Activated CD8-positive, alpha-beta T cell treated with anti-CD3 and anti-CD28 coated beads for 36 hours (primary cell): ENCODE results near the gene TP53BP1. TPM values are rescaled to one million over a fixed set of nuclear protein-coding genes. Genes with fewer than 3 reads are reported as not detected.

Source experiments
- ATAC-seq: fragments of 200-7000 bp; cut with Tn5 transposase; one replicate; pipeline ENCODE4 v1.10.0; 2021; ENCODE audit warnings: mild to moderate bottlenecking, moderate library complexity
- CTCF ChIA-PET: fragments of 350-600 bp; sonication (Branson Sonifier 250); formaldehyde crosslinking; loops from one replicate; lab custom pipeline; 2021; ENCODE audit warnings: antibody characterized with exemption; lab: Charles Lee
- POLR2A ChIA-PET: fragments of 350-600 bp; sonication (Branson Sonifier 250); formaldehyde crosslinking; loops from one replicate; lab custom pipeline; 2021; ENCODE audit warnings: antibody characterized with exemption; lab: Charles Lee
- DNase-seq: peaks from one replicate; pipeline ENCODE4 v3.0.0-alpha.2; 2020
- H3K27ac Mint-ChIP-seq: one replicate; pipeline ENCODE4 v1.8.0; 2021; ENCODE audit warnings: mild to moderate bottlenecking, mixed read lengths
- H3K27me3 Mint-ChIP-seq: one replicate; pipeline ENCODE4 v1.8.0; 2021; ENCODE audit warnings: mixed read lengths
- H3K36me3 Mint-ChIP-seq: one replicate; pipeline ENCODE4 v1.8.0; 2021; ENCODE audit warnings: low read depth, mixed read lengths
- H3K4me1 Mint-ChIP-seq: one replicate; pipeline ENCODE4 v1.8.0; 2021; ENCODE audit warnings: low read depth, mixed read lengths
- H3K4me3 Mint-ChIP-seq: one replicate; pipeline ENCODE4 v1.8.0; 2021; ENCODE audit warnings: mild to moderate bottlenecking, moderate library complexity, mixed read lengths
- H3K9me3 Mint-ChIP-seq: one replicate; pipeline ENCODE4 v1.8.0; 2021; ENCODE audit warnings: mixed read lengths
- intact Hi-C: fragments of 100-400 bp; cut with micrococcal nuclease; formaldehyde crosslinking; loops from one replicate; pipeline ENCODE4 v1.10.0; 2022
- total RNA-seq, 2 experiments: library from RNA; stranded (reverse); gene quantifications; one replicate each; pipeline ENCODE4 v1.2.3, GENCODE V29; 2021
- TF ChIP-seq, protein P1 (sequence below): fragments of 200-600 bp; IDR thresholded peaks from one replicate; pipeline ENCODE4 v1.8.0; 2022; ENCODE audit warnings: antibody characterized with exemption, mild to moderate bottlenecking

Gene TP53BP1
- total RNA-seq, 2 experiments from 2014 or later: 20.6 to 23.0 TPM

DNA sequence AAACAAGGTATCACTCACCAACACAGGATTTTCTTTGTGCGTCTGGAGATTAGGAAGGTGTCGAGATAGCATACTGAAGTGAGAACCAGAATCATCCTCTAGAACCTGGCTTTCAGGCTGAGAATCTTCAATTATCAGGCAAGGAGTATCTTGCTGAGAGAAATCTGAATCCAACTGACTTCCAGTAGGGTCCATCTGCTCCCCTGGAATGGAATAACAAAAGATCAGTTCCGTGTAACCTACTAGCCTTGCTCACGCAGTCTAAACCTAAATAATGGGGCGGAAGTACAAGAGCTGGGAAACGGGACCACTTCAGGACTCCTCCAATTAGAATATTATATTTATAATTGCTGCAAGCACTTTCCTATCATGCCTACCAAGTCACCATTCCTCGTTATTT is 690 bp downstream of the TP53BP1 start:
- ATAC-seq (no peak), DNase-seq (no peak)
- no peaks in the 10 kb centered on the region for H3K27me3 Mint-ChIP-seq
- peaks cover 29% of the 10 kb centered on the region for H3K4me1 Mint-ChIP-seq
- peak overlapping the region; percentile 96 for H3K27ac Mint-ChIP-seq
- intact Hi-C loops: no loop called here
- no peaks in the 10 kb centered on the region for H3K9me3 Mint-ChIP-seq
- H3K36me3 Mint-ChIP-seq: peaks cover 6% of the 10 kb centered on the region
- peak overlapping the region; percentile 88 for H3K4me3 Mint-ChIP-seq
- ChIA-PET CTCF (interaction anchor here (1.0 to 2.7 kb wide), 3 partner anchors 9 to 51 kb away, joined by 3 to 15 read pairs (median 5); no protein-coding TSS in a partner anchor), POLR2A (interaction anchor here (1.5 kb wide), 1 partner anchor 51 kb away, joined by 5 read pairs; no protein-coding TSS in a partner anchor)
- TF ChIP-seq, protein P1, sequence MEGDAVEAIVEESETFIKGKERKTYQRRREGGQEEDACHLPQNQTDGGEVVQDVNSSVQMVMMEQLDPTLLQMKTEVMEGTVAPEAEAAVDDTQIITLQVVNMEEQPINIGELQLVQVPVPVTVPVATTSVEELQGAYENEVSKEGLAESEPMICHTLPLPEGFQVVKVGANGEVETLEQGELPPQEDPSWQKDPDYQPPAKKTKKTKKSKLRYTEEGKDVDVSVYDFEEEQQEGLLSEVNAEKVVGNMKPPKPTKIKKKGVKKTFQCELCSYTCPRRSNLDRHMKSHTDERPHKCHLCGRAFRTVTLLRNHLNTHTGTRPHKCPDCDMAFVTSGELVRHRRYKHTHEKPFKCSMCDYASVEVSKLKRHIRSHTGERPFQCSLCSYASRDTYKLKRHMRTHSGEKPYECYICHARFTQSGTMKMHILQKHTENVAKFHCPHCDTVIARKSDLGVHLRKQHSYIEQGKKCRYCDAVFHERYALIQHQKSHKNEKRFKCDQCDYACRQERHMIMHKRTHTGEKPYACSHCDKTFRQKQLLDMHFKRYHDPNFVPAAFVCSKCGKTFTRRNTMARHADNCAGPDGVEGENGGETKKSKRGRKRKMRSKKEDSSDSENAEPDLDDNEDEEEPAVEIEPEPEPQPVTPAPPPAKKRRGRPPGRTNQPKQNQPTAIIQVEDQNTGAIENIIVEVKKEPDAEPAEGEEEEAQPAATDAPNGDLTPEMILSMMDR: no peak

- Mint-ChIP-seq H3K36me3 (peaks cover 6% of the 10 kb centered on the region), H3K27me3 (no peaks in the 10 kb centered on the region), H3K4me3 (no peak overlapping the region), H3K4me1 (peaks cover 29% of the 10 kb centered on the region), H3K27ac (peak overlapping the region; percentile 16), H3K9me3 (no peaks in the 10 kb centered on the region)
- intact Hi-C loops: no loop called here
- TF ChIP-seq, protein P1: no peak
- ChIA-PET CTCF (interaction anchor here (0.8 to 2.9 kb wide), 3 partner anchors 22 to 288 kb away, joined by 3 to 9 read pairs (median 3); no protein-coding TSS in a partner anchor), POLR2A (interaction anchor here (1.6 kb wide), 1 partner anchor 17 kb away, joined by 4 read pairs; no protein-coding TSS in a partner anchor)
- DNase-seq (no peak), ATAC-seq (no peak)
These were observed 3.8 kb downstream of the TP53BP1 start for GRCh38 chr15:43489191-43489590.

GRCh38 chr15:43488790-43489189 is 4.2 kb downstream of the TP53BP1 start:
- H3K36me3 Mint-ChIP-seq: peaks cover 6% of the 10 kb centered on the region
- H3K27ac Mint-ChIP-seq: no peak overlapping the region
- peaks cover 27% of the 10 kb centered on the region for H3K4me1 Mint-ChIP-seq
- intact Hi-C loops: no loop called here
- TF ChIP-seq, protein P1: no peak
- no peaks in the 10 kb centered on the region for H3K27me3 Mint-ChIP-seq
- CTCF ChIA-PET: interaction anchor here (1.3 to 2.9 kb wide), 2 partner anchors 22 to 25 kb away, joined by 3 to 9 read pairs; no protein-coding TSS in a partner anchor
- POLR2A ChIA-PET: interaction anchor here (1.6 kb wide), 1 partner anchor 17 kb away, joined by 4 read pairs; no protein-coding TSS in a partner anchor
- ATAC-seq (no peak), DNase-seq (no peak)
- no peak overlapping the region for H3K4me3 Mint-ChIP-seq
- H3K9me3 Mint-ChIP-seq: no peaks in the 10 kb centered on the region

DNA sequence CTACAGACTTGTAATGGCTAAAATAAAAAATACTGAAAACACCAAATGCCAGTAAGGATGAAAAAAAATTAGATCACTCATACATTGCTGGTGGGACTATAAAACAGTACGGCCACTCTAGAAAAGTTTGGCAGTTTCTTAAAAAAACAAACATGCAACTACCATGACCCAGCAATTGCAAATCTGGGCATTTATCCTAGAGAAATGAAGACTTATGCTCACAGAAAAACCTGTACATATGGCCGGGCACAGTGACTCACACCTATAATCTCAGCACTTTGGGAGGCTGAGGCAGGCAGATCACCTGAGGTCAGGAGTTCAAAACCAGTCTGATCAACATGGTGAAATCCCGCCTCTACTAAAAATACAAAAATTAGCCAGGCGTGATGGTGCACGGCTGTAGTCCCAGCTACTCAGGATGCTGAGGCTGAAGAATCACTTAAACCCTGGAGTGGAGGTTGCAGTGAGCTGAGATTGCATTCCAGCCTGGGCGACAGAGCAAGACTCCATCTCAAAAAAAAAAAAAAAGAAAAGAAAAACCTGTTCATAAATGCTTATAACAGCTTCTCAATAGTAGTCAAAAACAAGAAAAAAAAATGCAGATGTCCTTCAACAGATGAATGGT is 5.6 kb downstream of the TP53BP1 start:
- ChIA-PET CTCF (interaction anchor here (1.5 kb wide), 1 partner anchor 27 kb away, joined by 3 read pairs; no protein-coding TSS in a partner anchor), POLR2A (no interaction called here)
- intact Hi-C loops: no loop called here
- Mint-ChIP-seq H3K27me3 (no peaks in the 10 kb centered on the region), H3K4me3 (no peak overlapping the region), H3K36me3 (peaks cover 4% of the 10 kb centered on the region), H3K9me3 (no peaks in the 10 kb centered on the region), H3K27ac (no peak overlapping the region), H3K4me1 (peaks cover 19% of the 10 kb centered on the region)
- TF ChIP-seq, protein P1: no peak
- no peak for ATAC-seq
- no peak for DNase-seq

DNA sequence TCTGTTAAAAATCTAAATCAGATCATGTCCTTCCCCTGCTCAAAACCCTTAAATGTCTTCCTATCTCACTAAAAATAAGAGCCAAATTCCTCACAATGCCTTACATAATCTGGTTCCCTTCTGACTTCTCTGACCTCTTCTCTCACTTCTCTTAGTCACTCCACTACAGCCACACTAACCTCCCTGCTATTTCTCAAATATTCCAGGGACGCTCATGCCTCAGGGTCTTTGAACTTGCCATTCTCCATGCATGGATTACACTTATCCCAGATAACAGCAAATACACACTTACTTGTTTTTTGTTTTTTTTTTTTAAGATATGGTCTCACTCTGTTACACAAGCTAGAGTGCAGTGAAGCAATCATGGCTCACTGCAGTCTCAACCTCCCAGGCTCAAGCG is 8.5 kb downstream of the TP53BP1 start:
- Mint-ChIP-seq H3K4me3 (no peak overlapping the region), H3K27ac (no peak overlapping the region), H3K4me1 (peaks cover 8% of the 10 kb centered on the region), H3K9me3 (no peaks in the 10 kb centered on the region), H3K36me3 (peaks cover 9% of the 10 kb centered on the region), H3K27me3 (no peaks in the 10 kb centered on the region)
- ChIA-PET CTCF (interaction anchor here (0.8 to 1.1 kb wide), 4 partner anchors 8 to 30 kb away, joined by 3 to 5 read pairs (median 4); partner anchors contain the start of gene TP53BP1), POLR2A (interaction anchor here (0.9 kb wide), 1 partner anchor 10 kb away, joined by 3 read pairs; no protein-coding TSS in a partner anchor)
- TF ChIP-seq, protein P1: no peak
- intact Hi-C loops: no loop called here
- ATAC-seq (no peak), DNase-seq (no peak)
